MM.1S (cell line): ENCODE measurements around the gene GNAI2.

Source experiments
- DNase-seq: peaks from one replicate; pipeline ENCODE4 v3.0.0-alpha.2; 2015
- H2AFZ ChIP-seq: fragments of 300-600 bp; sonication (generic); 2 replicates; pipeline ENCODE4 v1.6.0; 2016; ENCODE audit warnings: antibody characterized with exemption, low read length
- H3F3A ChIP-seq: fragments of 300-600 bp; sonication (generic); 2 replicates; pipeline ENCODE4 v1.6.1; 2016; ENCODE audit warnings: mild to moderate bottlenecking, antibody characterized with exemption, low read length, moderate library complexity, mixed read lengths; ENCODE audit not compliant: insufficient read depth
- H3K27ac ChIP-seq: fragments of 300-600 bp; sonication (generic); 2 replicates; pipeline ENCODE4 v1.5.1; 2016; ENCODE audit warnings: mild to moderate bottlenecking, low read length
- H3K27me3 ChIP-seq: fragments of 300-600 bp; sonication (generic); replicated peaks from 2 replicates; pipeline ENCODE4 v1.6.0; 2016; ENCODE audit warnings: low read length; ENCODE audit not compliant: insufficient read depth
- H3K36me3 ChIP-seq: fragments of 300-600 bp; sonication (generic); replicated peaks from 2 replicates; pipeline ENCODE4 v1.6.1; 2016; ENCODE audit warnings: mild to moderate bottlenecking, low read length, mixed read lengths; ENCODE audit not compliant: insufficient read depth
- H3K4me1 ChIP-seq: fragments of 300-600 bp; sonication (generic); 2 replicates; pipeline ENCODE4 v1.6.1; 2016; ENCODE audit warnings: low read length, mixed read lengths
- H3K4me2 ChIP-seq: fragments of 300-600 bp; sonication (generic); 2 replicates; pipeline ENCODE4 v1.6.0; 2016; ENCODE audit warnings: low read depth, low read length
- H3K4me3 ChIP-seq: fragments of 300-600 bp; sonication (generic); 2 replicates; pipeline ENCODE4 v1.5.1; 2016; ENCODE audit warnings: low read length, mixed read lengths
- H3K79me2 ChIP-seq: fragments of 300-600 bp; sonication (generic); 2 replicates; pipeline ENCODE4 v1.6.1; 2016; ENCODE audit warnings: mixed run types, low read length, mixed read lengths
- H3K9ac ChIP-seq: fragments of 300-600 bp; sonication (generic); 2 replicates; pipeline ENCODE4 v1.6.1; 2016; ENCODE audit warnings: low read length, mixed read lengths
- H3K9me2 ChIP-seq: fragments of 300-600 bp; sonication (generic); replicated peaks from 2 replicates; pipeline ENCODE4 v1.6.1; 2016; ENCODE audit warnings: mild to moderate bottlenecking, low read length, mixed read lengths; ENCODE audit not compliant: insufficient read depth
- H3K9me3 ChIP-seq: fragments of 300-600 bp; sonication (generic); replicated peaks from 2 replicates; pipeline ENCODE4 v1.6.1; 2016; ENCODE audit warnings: mild to moderate bottlenecking, low read length, mixed read lengths; ENCODE audit not compliant: insufficient read depth
- H4K20me1 ChIP-seq: fragments of 300-600 bp; sonication (generic); 2 replicates; pipeline ENCODE4 v1.6.1; 2016; ENCODE audit warnings: mild to moderate bottlenecking, low read length, moderate library complexity, mixed read lengths; ENCODE audit not compliant: insufficient read depth
- EZH2 ChIP-seq: fragments of 300-600 bp; sonication (generic); optimal IDR thresholded peaks from 2 replicates; pipeline ENCODE3; 2017; ENCODE audit warnings: low read depth, mild to moderate bottlenecking, antibody characterized with exemption, low read length, mixed read lengths
- EZH2phosphoT487 ChIP-seq: fragments of 300-600 bp; sonication (generic); IDR thresholded peaks from 2 replicates; pipeline ENCODE4 v1.6.1; 2018; ENCODE audit warnings: antibody characterized with exemption, low read length
- TF ChIP-seq, protein P1 (sequence below): fragments of 300-600 bp; sonication (generic); IDR thresholded peaks from 2 replicates; pipeline ENCODE4 v1.5.1; 2016; ENCODE audit warnings: antibody characterized with exemption, low read length, mixed read lengths

GNAI2 gene

DNA sequence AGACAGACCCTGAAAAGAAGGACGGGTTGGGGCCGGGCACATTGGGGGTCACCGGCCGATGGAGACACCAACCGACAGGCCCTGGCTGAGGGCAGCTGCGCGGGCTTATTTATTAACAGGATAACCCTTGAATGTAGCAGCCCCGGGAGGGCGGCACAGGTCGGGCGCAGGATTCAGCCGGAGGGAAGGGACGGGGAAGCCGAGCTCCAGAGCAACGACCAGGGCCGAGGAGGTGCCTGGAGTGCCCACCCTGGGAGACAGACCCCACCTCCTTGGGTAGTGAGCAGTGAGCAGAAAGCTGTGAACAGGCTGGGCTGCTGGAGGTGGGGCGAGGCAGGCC, 40.7 kb downstream of the GNAI2 start:
- Histone ChIP-seq H3K36me3 (no peaks in the 10 kb centered on the region), H3K4me2 (no peak overlapping the region), H3K9me2 (no peaks in the 10 kb centered on the region), H3K27ac (no peak overlapping the region), H4K20me1 (no peaks in the 10 kb centered on the region), H3F3A (no peaks in the 10 kb centered on the region), H3K79me2 (no peaks in the 10 kb centered on the region), H3K4me3 (no peak overlapping the region), H3K9me3 (no peaks in the 10 kb centered on the region), H3K9ac (no peak overlapping the region), H3K4me1 (peaks cover 13% of the 10 kb centered on the region; the same call in 1 of the 2 replicates), H3K27me3 (peaks cover 61% of the 10 kb centered on the region), H2AFZ (no peak overlapping the region)
- TF ChIP-seq, protein P1, sequence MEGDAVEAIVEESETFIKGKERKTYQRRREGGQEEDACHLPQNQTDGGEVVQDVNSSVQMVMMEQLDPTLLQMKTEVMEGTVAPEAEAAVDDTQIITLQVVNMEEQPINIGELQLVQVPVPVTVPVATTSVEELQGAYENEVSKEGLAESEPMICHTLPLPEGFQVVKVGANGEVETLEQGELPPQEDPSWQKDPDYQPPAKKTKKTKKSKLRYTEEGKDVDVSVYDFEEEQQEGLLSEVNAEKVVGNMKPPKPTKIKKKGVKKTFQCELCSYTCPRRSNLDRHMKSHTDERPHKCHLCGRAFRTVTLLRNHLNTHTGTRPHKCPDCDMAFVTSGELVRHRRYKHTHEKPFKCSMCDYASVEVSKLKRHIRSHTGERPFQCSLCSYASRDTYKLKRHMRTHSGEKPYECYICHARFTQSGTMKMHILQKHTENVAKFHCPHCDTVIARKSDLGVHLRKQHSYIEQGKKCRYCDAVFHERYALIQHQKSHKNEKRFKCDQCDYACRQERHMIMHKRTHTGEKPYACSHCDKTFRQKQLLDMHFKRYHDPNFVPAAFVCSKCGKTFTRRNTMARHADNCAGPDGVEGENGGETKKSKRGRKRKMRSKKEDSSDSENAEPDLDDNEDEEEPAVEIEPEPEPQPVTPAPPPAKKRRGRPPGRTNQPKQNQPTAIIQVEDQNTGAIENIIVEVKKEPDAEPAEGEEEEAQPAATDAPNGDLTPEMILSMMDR, result no peak
- TF ChIP-seq EZH2 (no peak), EZH2phosphoT487 (no peak)
- DNase-seq, result no peak

DNA sequence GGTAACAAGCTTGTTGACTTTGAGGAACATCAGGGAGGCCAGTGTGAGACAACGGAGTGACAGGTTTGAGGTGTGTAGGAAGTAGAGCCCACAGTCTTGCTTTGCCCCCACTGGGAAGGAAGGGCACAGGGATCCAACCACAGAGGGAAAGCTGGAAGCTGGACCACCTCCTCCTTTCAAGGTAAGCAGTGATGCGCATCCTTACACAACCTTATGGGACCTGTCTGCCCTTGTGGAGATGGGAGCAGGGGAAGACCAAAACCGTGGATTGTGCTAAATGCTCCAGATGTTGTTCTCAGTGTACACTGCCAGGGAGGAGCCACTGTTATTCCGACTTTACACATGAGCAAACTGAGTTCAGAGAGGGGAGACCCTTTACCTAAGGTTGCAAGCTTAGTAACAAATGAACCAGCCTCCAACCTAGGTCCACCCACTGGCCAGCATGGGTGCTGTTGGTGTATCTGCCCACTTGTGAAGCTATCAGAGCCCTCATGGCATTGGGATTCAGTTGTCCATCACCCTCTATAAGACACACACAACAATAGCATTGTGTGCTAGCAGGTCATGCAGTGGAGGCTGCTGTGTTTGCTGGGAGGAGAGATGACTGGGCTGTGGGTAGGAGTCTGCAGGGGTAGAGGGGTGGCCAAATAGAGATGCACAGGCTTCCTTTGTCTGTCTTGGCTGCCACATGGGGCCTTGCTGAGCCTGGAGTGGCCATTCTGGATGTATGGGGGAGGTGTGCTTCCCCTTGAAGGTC, 42.3 kb downstream of the GNAI2 start:
- peaks cover 10% of the 10 kb centered on the region; the same call in 1 of the 2 replicates for H3K4me1 ChIP-seq
- no peak overlapping the region for H3K27ac ChIP-seq
- H3K27me3 ChIP-seq, result peaks cover 54% of the 10 kb centered on the region
- H3K9me2 ChIP-seq, result no peaks in the 10 kb centered on the region
- TF ChIP-seq, protein P1, result no peak
- TF ChIP-seq EZH2 (no peak), EZH2phosphoT487 (no peak)
- no peak overlapping the region for H3K4me3 ChIP-seq
- no peak overlapping the region for H3K9ac ChIP-seq
- H3K9me3 ChIP-seq, result no peaks in the 10 kb centered on the region
- no peak overlapping the region for H3K4me2 ChIP-seq
- no peak overlapping the region for H2AFZ ChIP-seq
- no peaks in the 10 kb centered on the region for H3K79me2 ChIP-seq
- H3K36me3 ChIP-seq, result no peaks in the 10 kb centered on the region
- H4K20me1 ChIP-seq, result no peaks in the 10 kb centered on the region
- no peaks in the 10 kb centered on the region for H3F3A ChIP-seq
- no peak for DNase-seq

DNA sequence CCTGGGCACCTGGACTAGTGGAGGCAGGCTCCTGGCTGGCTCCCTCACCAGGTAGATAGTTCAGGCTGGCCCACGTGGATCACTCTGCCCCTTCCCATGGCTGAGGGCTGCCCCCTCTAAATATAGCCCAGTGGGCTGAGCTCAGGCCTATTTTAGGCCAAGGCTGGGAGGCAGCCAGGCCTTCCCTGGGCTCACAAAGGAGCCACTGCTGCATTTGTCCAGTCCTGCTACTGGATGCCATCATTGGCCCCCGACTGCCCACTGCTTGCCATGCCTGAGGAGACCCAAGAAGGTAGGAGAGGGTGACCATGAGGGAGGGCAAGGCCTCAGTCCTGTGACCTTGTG, 42.8 kb downstream of the GNAI2 start, which contains the start of gene LSMEM2:
TSS of gene LSMEM2 (plus strand) at position 208 of the 345 bp plus-strand sequence. CDS start at position 235, 27 bp downstream.
- no peaks in the 10 kb centered on the region for H4K20me1 ChIP-seq
- no peaks in the 10 kb centered on the region for H3K9me3 ChIP-seq
- no peak within 1 kb of the TSS for H3K4me3 ChIP-seq
- no peak within 1 kb of the TSS for H3K9ac ChIP-seq
- no peak for DNase-seq
- H3K36me3 ChIP-seq, result no peaks in the 10 kb centered on the region
- no peaks in the 10 kb centered on the region for H3F3A ChIP-seq
- no peaks in the 10 kb centered on the region for H3K79me2 ChIP-seq
- H2AFZ ChIP-seq, result no peak within 1 kb of the TSS
- no peak within 1 kb of the TSS for H3K27ac ChIP-seq
- H3K4me2 ChIP-seq, result no peak within 1 kb of the TSS
- TF ChIP-seq, protein P1, result no peak
- TF ChIP-seq EZH2phosphoT487 (no peak), EZH2 (no peak)
- peaks cover 48% of the 10 kb centered on the region for H3K27me3 ChIP-seq
- H3K4me1 ChIP-seq, result peaks cover 8% of the 10 kb centered on the region; the same call in 1 of the 2 replicates
- H3K9me2 ChIP-seq, result no peaks in the 10 kb centered on the region
